Measurements from ENCODE around the gene WASHC4.
"Not testable (repeated sequence)": the region's sequence is repeated elsewhere in the genome, so short reads cannot be mapped to it uniquely, and the experiment has no call there.

The WASHC4 gene

DNA sequence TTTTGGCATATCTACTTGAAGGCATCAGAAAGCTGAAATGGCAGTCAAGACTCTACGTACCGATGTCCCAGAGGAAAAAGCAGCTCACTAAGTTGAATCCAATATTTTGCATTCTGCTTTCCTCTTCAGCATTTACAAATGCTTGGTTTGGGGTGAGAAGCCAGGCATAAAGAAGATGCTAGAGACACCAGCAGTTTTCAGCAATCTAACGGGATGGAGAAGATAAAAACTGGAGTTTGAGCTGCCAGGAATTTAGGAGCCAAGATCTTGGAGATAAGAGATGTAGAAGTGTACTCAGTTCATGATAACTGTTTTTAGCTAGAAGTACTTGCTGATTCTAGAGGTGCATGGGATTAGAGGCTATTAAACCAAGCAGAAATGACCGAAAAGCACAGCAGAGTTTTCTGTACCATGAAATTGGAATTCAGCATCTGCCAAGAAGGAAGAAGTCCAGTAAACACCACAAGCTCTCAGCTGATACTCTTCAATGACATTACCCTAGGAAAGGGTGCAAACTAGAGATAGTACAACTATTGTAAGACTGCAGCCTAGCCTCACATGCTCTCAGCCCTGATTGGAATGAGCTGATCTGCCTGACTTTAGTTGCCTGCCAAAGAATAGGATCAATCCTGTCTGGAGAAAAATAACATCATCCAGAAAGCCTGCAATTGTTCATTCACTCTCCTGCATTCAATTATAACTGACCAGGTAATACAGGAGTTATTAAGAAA, 15.9 kb upstream of the WASHC4 start:
- no peak for DNase-seq

DNA sequence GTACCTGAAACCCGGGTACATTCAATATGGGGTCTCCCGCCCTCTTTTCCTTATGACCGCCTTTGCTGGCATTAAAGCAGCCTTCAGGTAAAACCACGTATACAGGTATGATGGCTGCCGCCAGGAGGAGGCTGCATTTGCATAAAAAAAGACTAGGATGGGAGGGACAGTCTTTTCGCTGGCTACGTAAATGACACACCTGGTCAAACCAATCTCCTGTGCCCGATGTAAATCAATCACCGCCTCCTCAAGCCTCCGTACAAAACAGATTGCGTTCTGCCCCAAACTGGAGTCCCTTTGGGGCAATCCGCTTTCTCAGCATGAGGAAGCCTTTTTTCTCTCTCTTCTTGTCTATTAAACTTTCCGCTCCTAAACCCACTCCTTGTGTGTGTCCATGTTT, 15.2 kb upstream of the WASHC4 start:
- no peak for DNase-seq

DNA sequence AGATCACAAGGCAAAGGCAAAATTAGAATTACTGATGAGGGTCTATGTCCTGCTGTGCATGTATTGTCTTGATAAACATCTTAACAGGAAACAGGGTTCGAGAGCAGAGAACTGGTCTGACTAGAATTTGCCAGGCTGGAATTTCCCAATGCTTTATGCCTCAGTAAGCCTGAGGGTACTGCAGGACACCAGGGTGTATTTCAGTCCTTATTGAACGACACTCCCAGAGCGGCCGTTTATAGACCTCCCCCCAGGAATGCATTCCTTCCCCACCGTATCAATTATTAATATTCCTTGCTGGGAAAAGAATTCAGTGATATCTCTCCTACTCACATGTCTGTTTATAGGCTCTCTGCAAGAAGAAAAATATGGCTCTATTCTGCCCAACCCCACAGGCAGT, 12.2 kb upstream of the WASHC4 start:
- not testable (repeated sequence) for DNase-seq

DNA sequence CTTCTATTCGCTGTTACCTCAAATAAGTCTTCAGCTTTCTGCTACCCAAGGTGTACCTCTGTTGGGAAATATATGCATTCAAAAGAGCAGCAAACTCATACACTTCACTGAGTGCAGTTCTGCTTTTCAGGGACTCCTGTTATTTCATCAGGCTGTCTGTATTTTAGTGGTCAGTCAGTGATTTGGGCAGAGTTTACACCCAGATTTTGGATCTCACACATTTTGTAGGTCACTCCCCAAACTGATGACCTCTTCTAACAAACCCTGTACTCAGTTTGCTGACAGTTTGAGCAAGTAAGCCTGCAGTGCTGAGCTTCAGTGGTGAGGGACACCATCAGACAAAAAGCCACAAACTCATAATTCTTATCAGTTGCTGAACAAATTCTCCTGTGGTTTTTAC, 8.2 kb upstream of the WASHC4 start:
- no peak for DNase-seq

DNA sequence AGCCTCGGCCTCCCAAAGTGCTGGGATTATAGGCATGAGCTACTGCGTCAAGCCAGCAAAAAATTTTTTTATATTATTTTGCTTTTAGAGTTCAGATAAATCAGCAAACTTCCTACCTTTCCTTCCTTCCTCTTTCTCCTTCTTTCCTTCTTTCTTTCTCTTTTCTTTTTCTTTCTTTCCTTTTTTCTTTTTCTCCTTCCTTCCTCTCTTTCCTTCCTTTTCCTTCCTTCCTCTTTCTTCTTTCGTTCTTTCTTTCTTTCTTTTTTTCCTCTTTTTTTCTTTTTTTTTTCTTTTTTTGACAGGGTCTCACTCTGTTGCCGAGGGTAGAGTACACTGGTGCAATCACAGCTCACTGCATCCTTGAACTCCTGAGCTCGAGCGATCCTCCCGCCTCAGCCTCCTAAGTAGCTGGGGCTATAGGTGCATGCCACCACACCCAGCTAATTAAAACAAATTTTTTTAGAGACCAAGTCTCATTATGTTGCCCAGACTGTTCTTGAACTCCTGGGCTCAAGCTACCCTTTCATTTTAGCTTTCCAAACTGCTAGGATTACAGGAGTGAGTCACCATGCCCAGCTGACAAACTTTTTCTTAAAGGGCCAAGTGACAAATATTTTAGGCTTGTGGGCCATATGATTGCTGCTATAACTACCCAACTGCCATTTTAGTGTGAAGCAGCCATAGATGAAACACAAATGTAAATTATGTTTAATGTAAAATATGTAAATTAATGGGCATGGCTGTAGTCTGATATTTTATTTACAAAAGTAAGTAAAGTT, 7.1 kb upstream of the WASHC4 start:
- no peak for DNase-seq

DNA sequence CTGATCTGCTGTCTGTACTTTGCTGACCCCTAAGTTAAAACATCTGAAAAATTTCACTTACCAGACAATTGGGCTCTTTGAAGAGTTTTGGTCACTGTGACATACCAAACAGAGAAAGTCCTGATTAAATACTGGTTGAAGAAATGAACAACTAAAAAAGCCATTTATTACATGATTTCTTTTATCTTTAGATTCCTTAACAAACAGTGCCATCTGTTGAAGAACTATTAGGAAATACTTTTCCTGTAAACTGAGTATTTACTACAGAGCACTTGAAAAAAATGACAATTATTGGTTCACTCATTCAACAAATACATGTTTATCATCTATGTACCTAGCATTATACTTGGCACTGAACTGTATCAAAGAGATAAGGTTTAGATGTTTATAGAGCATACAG, 6.5 kb upstream of the WASHC4 start:
- no peak for DNase-seq

DNA sequence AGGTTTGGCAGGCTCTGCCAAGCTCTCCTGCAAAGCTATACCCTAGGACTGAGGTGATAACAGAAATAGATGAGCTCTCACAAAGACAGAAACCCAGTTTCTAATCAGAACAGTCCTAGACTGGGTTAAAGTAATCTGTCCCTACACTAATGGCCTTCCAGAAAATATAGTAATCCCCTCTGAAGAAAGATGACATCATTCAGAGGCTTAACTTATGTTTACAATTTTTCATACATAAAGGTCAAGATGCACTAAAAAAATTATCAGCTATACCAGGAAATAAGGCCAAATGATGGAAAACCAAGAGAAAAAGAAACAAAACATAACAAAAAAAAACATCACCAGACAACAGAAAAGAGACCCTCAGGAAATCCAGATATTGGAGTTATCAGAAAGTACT, 4.9 kb upstream of the WASHC4 start:
- no peak for DNase-seq

DNA sequence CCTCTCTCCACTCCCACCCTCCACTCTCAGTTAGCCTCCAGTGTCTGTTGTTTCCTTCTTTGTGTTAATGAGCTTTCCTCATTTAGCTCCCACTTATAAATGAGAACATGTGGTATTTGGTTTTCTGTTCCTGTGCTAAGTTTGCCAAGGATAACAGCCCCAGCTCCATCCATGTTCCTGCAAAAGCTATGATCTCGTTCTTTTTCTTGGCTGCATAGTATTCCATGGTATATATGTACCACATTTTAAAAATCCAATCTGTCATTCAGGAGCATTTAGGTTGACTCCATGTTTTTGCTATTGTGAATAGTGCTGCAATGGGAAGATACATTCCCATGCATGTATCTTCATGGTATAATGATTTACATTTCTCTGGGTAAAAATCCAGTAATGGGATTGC, 2.8 kb upstream of the WASHC4 start:
- DNase-seq: no peak

DNA sequence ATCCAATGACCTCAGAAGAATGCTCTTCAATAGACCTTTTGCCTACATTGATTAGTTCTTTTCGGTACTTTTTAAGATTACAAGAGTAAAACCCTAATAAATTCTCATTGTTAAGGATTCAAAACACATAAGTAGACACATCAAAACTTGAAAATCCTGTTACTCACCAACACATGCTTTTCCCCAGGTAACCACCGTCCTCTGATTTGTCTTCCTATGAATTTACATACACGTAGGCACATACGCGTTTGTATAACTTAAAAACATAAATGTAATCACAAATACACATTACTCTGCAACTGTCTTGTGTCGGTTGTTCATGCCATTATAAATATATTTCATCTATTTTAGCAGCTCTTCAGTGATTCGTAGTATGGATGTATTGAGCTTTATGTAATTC, 910 bp upstream of the WASHC4 start:
- DNase-seq: no peak

DNA sequence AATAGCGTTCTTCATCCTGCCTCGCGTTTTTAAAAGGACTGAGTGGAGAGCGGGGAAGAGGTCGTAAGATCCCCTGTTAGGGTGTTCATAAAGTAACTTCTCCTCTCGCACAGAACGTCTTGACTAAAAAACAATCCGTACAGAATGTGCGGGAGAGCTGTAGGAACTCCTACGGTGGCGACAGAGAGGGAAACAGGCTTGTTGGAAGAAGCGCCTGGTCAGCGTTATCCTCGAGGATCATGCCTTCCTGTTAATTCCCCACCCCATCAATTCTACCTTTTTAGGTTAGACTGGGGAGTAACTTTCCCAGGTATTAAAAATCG, 399 bp upstream of the WASHC4 start:
- no peak for DNase-seq

DNA sequence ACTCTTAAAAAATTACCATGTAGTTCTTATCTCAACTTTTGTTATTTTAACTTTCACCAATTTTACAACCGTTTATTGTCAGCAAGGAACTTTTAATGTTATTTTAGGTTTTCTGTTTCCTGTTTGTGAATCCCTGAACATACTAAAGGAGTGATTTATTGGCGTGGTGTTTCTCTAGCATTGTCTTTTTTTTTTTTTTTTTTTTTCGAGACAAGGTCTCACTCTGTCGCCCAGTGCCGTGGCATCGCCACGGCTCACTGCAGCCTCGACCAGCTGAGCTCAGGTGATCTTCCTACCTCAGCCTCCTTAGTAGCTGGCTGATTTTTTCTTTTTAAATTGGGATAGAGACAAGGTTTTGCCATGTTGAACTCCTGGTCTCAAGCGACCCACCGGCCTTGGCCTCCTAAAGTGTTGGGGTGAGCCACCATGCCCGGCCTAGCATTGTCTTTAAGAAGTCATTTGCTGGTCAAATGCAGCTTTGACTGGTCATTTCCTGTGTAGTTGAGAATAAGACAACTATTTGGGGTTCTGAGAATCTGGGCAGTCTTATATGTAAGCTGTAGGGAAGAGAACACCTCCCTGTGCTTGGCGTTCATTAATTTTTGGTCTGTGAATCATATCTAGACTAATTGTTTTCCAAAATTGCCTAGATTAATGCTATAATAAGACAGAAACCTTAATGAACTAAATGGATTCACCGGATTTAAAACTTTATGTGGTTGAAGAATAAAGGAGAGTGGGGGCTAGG, 2.1 kb downstream of the WASHC4 start:
- DNase-seq: no peak

DNA sequence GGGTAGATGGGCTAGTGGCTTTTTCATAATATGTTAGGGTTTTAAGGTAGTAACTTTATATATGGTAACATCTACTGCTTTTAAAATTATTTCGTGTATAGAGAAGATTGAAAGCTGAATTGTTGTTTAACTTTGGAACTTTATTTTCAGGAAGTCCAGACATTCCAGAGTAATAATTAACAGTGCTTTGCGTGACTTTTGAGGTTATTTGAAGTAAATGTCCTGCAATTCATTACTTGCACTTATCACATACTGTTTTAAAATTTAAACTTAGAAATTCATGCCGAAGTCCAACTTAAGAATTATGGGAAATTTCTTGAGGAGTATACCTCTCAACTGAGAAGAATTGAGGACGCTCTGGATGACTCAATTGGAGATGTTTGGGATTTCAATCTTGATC, 3.3 kb downstream of the WASHC4 start:
- no peak for DNase-seq

DNA sequence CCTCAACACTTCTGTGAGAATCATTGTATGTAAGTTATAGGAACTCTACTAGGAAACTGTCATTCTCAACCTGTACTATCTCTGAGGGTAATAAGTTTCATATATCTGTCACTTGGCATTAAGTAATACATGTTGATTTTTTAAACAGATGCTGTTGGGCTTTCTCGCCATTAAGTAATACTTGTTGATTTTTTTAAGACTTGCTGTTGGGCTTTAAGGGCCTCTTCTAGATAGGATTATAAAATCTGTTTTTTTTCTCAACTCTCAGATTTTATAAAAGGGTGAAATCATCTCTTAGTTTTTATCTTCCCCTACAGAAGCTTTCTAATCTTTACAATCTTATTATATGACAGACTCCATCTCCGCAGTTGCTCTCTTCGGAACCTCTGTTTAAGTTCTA, 5.6 kb downstream of the WASHC4 start:
- no peak for DNase-seq

DNA sequence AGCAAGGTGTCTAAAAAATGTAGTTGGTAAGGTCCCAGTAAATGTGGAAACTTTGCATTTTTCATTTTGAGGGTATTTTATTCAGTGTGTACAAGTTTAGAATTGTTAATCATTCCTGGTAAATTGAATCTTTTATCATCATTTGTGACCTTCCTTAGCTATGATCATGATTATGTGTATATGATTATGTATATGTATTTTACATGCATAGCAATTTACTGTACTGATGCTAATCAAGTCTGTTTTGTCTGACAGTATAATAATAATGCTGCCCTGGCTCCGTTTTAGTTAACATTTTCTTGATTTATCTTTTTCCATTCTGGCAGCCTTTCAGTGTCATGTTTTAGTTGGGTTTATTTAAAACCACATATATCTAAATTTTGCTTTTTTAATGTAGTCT, 9.4 kb downstream of the WASHC4 start:
- DNase-seq: no peak

DNA sequence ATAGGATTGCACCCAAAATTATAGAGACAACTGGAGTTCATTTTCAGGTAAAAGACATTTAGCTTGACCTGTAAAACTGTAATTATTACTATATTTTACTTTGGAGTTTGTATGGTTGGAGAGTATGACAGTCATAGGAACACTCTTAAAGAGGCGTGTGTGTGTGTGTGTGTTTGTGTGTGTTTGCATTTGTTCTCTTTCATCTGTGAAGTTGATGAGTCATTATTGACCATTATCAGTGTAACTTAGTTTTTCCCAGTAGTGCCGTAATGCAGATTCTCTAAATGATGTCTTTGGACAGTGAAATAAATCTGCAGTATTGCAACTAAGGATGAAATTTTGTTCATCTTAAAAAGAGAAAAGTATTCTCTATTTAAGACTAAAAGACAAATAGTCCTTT, 13.0 kb downstream of the WASHC4 start:
- DNase-seq: no peak

DNA sequence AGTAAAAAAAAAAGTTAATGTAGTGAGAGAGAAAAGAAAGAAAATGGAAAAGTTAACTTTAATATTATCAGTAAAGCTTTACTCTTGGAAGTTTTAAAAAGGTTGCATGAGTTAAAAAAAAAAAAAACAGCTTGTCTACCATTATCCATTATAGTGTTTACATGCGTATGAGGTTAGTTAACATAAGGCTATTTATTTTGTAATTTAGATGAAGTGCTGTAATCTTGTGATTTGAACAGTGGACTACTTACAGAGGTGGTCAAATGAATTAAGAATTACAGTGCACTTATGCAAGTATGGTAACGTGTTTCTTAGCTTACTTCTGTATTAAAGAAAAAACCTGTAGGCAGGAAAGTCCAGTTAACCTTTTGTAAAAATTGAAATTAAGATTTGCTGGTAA, 30.7 kb downstream of the WASHC4 start:
- no peak for DNase-seq

DNA sequence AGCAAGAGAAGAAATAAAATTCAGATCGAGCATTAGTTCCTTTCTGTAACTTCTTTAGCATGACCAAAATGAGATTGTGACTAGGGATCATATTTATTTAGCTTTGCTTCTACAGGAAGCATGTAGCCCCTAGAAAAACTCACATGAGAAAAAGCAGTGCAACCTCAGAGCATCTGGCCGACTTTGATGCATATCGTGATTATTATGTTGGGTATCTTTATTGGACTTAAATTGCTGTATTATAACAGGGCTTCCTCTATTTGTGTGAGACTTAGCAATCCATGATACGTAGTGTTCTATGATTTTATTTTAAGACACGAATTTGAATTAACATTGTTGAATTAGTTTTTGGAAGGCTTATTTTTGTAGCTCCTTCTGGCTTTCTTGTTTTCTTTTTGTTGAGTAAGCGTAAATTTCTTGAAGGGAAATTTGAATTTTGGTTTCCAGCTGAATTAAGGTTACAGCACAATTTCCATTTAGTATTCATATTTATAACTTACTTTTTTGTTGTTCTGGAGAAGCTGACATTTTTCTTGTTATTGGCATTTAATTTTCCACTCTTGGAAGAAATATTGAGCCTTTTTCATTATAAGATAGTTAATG, 33.9 kb downstream of the WASHC4 start:
- DNase-seq: no peak

DNA sequence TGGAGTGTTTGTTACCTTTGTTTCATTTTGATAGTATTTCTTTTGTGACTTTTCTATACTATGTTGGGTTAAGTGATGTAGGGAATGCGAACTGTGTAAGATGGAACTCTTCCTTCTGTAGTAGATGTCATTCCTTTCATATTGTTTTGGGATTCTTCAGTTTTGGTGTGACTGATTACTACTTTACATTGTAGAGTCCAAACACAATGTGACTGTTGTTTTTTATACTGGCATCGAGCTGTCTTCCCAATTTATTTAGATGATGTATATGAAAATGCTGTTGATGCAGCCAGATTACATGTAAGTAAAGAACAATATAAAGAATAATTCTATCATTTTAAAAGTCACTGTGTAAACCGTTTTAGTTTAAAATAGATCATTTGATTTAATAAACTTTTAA, 34.7 kb downstream of the WASHC4 start:
- DNase-seq: no peak

DNA sequence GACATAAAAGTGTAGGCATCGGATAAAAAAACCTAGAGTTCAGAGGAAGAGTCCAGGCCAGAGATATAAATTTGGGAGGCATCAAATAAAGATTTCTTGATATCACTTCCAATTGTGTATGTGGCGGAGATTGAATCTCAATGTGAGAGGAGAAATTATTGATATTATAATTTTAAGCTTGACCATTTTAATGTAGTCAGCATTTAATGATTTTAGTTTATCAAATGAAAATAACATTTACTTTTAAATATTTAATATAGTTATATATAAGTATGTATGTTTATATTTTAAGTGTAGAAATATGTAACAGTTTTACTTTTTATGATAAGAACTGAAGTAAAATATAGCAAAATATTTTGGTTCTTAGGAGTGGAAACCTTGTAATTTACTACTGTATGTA, 48.7 kb downstream of the WASHC4 start:
- no peak for DNase-seq

DNA sequence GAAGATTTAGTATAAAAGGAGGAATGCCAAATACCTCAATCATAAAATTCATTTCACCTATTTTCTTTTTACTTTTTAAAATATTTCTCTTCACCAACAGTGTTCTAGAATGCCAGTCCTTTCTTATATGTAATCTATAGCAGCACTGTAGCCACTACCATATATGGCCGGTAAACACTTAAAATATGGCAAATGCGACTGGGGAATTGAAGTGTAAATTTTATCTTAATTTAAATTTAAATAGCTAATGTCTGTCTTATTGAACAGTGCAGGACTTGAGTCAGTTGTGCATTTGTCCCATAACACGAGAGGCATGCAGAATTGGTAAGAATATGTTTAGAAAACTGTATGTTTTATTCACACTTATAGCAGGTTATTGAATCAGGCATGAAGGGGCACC, 50.1 kb downstream of the WASHC4 start:
- DNase-seq: no peak

DNA sequence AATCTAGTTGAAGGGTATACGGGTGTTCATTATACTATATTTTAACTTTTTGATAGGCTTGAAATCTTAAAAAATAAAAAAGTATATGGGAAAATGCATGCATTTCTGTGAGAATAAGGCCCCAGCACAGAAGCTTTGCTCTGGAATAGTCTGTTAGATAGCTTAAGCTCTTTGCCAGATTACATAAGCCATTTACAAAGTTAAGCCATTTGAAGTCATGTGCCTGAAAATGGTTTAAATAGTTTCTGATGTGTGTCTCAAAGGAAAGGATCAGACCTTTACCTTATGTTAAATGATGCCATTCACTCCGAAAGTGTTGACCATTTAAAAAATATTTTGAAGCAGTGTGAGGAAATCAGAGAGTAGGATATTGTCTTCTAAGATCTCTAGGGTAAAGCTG, 51.3 kb downstream of the WASHC4 start:
- no peak for DNase-seq

DNA sequence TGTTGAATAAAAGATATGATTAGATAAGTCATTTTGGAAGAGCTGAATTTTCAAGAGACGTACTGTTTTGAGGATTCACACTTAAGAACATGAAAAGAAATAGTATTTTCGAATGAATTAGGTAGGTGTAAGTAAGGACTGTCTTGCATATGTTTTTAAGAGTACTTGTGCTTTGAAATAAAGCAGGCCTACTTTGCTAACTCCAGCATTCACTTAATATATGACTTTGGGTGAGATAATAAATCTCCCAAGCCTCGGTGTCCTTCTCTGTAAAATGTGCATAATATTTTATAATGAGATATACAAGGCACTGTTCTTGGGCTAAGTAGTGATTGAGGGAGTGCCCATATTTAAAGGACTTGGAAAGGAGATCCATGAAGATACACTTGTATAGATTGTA, 54.6 kb downstream of the WASHC4 start:
- no peak for DNase-seq

DNA sequence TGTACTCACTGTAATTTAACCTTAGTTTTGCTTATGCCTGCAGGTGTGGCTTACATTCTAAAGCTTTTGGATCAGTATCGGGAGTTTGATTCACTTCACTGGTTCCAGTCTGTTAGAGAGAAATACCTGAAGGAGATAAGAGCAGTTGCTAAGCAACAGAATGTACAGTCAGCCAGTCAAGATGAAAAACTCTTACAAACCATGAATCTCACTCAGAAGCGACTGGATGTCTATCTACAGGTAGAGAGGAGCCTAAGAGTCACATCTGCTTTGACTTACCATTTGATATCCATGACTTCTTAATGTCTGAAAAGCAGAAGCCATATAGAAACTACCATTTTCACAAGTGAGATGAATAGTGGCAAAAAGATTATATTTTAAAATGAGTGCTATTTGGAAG, 56.5 kb downstream of the WASHC4 start:
- DNase-seq: no peak

DNA sequence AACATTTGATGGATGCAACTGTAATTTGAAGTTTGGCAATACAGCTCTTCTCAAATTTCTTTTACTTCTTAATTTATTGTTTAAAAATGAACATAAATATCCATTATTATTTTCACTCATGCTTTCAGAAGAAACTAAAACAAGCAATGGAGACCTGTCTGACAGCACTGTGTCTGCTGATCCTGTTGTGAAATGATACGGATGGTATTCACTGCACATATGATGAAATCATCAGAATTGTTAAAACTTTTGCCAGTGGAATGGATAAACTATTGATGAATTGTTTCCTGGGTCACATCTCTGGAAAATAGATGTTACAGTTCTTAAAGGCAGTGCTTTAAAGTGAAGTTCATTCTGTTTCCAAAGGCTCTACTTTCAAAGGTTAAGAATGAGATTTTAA, 59.2 kb downstream of the WASHC4 start:
- no peak for DNase-seq
